GM19438 (cell line): ENCODE results near the gene PIM1.
"Not testable (repeated sequence)": the region's sequence is repeated elsewhere in the genome, so short reads cannot be mapped to it uniquely, and the experiment has no call there.

Experiments
- ATAC-seq: cut with Tn5 transposase; IDR thresholded peaks from one replicate; pipeline ENCODE4 v1.9.1; 2021; ENCODE audit warnings: low read depth; ENCODE audit not compliant: unreplicated experiment

Gene PIM1

GRCh38 chr6:37185949-37186720 is 16.2 kb downstream of the PIM1 start:
- not testable (repeated sequence) for ATAC-seq

- ATAC-seq = no peak
Measured at GRCh38 chr6:37187321-37188022, 17.5 kb downstream of the PIM1 start.

DNA sequence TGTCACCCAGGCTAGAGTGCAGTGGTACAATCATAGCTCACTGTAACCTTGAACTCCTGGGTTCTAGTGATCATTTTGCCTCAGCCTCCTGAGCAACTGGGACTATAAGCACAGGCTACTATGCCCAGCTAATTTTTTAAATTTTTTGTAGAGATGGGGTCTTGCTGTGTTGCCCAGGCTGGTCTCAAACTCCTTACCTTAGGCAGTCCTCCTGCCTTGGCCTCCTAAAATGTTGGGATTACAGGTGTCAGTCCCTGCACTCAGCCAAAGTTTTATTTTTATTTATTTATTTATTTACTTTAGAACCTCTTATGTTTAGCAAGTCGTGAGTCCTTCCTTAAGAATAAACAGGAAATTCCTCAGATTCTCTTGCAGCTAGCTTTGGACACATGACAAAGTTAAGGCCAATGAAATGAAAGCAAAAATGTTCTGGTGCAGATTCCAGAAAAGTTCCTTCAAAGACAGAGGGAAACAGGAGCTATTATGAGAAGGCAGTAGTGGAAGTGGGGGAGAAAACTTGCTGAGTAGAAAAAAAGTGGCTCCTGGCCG is 19.1 kb downstream of the PIM1 start:
- ATAC-seq = no peak

DNA sequence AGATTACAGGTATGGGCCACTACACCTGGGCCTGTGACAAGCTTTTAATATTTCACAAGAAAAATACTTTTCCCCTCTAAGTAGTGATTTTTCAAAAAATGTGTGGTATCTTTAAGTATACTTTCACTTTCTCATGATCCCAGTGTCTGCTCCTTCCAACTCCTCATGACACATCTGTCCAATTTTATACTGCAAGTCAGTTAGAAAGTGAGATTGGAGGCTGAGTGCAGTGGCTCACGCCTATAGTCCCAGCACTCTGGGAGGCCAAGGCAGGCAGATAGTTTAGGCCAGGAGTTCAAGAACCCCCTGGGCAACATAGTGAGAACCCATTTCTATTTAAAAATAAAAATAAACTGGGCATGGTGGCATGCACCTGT is 20.2 kb downstream of the PIM1 start:
- ATAC-seq = no peak

GRCh38 chr6:37192666-37193065 is 22.7 kb downstream of the PIM1 start:
- ATAC-seq = no peak

GRCh38 chr6:37194886-37195285 is 24.9 kb downstream of the PIM1 start:
- ATAC-seq = not testable (repeated sequence)

DNA sequence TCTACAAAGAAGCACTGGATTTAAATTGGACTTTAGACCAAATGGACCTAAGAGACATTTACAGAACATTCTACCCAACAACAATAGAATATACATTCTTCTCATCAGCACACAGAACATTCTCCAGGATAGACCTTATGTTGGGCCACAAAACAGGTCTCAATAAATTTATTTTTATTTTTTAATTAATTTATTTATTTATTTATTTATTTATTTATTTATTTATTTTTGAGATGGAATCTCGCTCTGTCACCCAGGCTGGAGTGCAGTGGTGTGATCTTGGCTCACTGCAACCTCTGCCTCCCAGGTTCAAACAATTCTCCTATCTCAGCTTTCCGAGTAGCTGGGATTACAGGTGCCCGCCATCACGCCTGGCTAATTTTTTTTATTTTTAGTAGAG is 26.5 kb downstream of the PIM1 start:
- ATAC-seq = not testable (repeated sequence)

- ATAC-seq = no peak
Measured at GRCh38 chr6:37200085-37200484, 30.1 kb downstream of the PIM1 start.

DNA sequence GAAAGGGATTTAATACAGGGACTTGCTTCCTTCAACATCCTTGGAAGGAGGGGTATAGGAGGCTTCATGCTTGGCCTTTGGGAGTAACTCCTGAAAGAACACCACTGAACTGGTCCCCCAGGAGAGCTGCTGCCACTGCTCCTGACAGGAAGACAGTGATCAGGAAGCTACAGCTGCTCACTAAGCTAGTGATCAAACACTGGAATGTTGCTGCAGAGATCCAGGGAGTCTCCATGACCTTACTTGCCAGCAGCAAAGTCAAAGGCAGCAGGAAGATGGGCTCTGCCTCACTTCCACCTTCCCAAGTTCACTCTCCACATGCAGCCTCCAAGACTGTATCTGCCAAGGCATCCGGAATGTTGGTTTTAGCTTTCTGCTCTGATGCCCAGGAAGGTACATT is 31.8 kb downstream of the PIM1 start:
- no peak for ATAC-seq

DNA sequence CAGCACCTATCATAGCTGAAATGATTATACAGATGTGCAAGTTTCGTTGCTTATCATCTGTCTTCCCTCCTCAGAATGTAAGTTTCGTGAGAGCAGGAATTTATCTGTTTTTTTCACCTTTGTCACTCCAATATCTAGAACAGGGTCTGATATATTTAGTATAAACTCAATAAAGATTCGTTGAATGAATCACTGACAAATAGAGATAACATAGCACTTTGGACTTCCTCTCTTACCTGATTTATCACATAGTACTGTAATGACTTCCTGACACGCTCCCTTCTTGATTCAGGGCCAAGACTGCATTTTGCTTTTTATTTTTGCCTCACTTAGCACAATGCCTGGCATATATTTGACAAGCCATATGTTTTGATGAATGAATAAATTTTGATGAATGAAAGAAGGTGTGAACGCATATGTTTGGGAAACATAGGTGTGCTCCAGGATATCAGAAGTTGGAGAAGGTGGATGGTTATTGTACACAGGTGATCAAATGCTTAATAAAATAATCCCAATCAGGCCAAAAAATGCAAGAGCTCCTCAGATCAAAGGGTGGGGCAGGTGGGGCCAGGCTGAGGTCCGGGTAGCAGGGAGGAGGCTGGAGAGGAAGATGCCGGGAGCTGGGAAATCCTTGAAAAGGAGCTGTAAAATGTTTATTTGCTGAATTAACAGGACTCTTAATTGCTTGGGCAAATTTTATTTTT is 33.0 kb downstream of the PIM1 start:
- ATAC-seq = no peak

- no peak for ATAC-seq
Measured at GRCh38 chr6:37204014-37204751, 34.2 kb downstream of the PIM1 start.

GRCh38 chr6:37205175-37205996 is 35.4 kb downstream of the PIM1 start:
- no peak for ATAC-seq

DNA sequence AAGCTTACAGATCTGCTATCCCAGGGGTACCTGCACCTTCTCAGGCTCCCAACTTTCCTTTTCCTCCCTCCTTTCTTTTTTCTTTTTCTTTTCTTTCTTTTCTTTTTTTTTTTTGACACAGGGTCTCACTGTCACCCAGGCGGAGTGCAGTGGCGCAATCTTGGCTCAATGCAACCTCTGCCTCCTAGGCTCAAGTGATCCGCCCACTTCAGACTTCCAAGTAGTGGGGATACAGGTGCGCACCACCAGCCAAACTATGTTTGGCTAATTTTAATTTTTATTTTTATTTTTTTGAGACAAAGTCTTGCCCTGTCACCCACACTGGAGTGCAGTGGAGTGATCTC is 36.0 kb downstream of the PIM1 start:
- ATAC-seq = no peak

GRCh38 chr6:37206622-37207021 is 36.7 kb downstream of the PIM1 start:
- ATAC-seq = no peak

GRCh38 chr6:37207903-37208456 is 38.0 kb downstream of the PIM1 start:
- peak; percentile 66 for ATAC-seq

DNA sequence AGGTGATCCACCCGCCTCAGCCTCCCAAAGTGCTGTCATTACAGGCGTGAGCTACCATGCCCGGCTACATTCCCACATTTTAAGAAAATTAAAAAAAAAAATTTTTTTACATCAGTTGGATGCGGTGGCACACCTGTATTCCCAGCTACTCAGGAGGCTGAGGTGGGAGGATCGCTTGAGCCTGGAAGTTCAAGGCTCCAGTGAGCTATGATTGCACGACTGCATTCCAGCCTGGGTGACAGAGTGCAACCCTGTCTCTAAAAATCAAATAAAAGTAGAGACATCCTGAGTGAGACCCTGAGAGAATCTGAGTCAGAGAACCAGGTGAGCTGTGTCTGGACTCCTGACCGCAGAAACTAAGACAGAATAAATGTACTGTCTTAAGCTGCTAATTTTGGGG is 38.8 kb downstream of the PIM1 start:
- no peak for ATAC-seq

- no peak for ATAC-seq
Measured at GRCh38 chr6:37209461-37210205, 39.7 kb downstream of the PIM1 start.

DNA sequence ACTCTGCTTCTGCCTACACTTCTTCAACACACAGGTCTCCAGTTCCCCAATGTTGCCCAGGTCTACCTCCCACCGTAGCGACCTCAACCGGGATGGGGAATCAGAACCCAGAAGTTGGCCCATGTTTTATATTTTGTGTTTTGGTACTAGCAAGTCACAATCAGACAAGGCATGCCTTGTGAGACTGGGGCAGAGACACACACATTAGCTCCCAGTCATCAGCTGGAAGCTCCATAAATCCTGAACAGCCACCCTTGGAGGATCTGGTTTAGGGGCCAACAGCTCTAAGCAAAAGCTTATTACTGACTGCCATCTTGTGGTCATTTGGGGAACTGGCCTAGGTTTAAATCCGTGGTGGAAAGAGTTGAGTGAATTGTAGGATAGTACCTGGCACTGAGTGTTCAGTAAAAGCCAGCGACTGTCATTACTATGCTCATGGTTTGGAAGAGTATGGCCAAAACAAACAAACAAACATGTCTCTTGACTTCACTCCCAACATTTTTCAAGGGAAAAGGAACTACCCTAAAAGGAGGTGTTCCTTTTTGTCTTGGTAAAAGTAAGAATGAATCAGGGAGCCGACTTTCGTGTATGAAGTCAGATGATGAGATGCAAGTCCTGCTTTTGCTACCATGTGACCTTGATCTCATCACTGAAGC is 40.5 kb downstream of the PIM1 start:
- no peak for ATAC-seq
